Measurements from ENCODE around the gene CCDC8. TPM values are rescaled to one million over a fixed set of nuclear protein-coding genes. Genes with fewer than 3 reads are reported as not detected.
A peak's percentile ranks its signal among the peaks of the same experiment; 100 is the strongest.

The CCDC8 gene
- total and polyA plus RNA-seq, 10 donors = 0.46 to 4.4 (median 2.5) TPM

- H3K36me3 ChIP-seq = peaks cover 2 to 100% (median 92%) of the 10 kb centered on the region in 6 donors
- H3K27me3 ChIP-seq (replicated peaks in 1 of 7) = no peaks in the 10 kb centered on the region
- H3K4me3 ChIP-seq = no peak overlapping the region
- TF ChIP-seq, protein P1, sequence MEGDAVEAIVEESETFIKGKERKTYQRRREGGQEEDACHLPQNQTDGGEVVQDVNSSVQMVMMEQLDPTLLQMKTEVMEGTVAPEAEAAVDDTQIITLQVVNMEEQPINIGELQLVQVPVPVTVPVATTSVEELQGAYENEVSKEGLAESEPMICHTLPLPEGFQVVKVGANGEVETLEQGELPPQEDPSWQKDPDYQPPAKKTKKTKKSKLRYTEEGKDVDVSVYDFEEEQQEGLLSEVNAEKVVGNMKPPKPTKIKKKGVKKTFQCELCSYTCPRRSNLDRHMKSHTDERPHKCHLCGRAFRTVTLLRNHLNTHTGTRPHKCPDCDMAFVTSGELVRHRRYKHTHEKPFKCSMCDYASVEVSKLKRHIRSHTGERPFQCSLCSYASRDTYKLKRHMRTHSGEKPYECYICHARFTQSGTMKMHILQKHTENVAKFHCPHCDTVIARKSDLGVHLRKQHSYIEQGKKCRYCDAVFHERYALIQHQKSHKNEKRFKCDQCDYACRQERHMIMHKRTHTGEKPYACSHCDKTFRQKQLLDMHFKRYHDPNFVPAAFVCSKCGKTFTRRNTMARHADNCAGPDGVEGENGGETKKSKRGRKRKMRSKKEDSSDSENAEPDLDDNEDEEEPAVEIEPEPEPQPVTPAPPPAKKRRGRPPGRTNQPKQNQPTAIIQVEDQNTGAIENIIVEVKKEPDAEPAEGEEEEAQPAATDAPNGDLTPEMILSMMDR (IDR thresholded peaks at IDR 0.05 in 8 of 11, conservative IDR thresholded peaks at IDR 0.05 in 3 of 11) = no peak
- TF ChIP-seq POLR2AphosphoS5 (IDR thresholded peaks at IDR 0.05) = peak in 1 of 3 donors; percentile 38
- WGBS, 5 donors = 83 to 92% (median 88%) methylated on average over 6 to 7 of the region's 7 CpGs
- no peak overlapping the region for H3K27ac ChIP-seq
- H3K4me1 ChIP-seq = peaks cover 0 to 31% (median 4%) of the 10 kb centered on the region in 6 donors
- no peaks in the 10 kb centered on the region for H3K9me3 ChIP-seq
- peak; percentile 47 for DNase-seq
- intact Hi-C loops (cut with DNase I; ENCODE audit: low total_unique reads) = no loop called here
These were observed 29.5 kb downstream of the CCDC8 start for GRCh38 chr19:46383846-46384245.

DNA sequence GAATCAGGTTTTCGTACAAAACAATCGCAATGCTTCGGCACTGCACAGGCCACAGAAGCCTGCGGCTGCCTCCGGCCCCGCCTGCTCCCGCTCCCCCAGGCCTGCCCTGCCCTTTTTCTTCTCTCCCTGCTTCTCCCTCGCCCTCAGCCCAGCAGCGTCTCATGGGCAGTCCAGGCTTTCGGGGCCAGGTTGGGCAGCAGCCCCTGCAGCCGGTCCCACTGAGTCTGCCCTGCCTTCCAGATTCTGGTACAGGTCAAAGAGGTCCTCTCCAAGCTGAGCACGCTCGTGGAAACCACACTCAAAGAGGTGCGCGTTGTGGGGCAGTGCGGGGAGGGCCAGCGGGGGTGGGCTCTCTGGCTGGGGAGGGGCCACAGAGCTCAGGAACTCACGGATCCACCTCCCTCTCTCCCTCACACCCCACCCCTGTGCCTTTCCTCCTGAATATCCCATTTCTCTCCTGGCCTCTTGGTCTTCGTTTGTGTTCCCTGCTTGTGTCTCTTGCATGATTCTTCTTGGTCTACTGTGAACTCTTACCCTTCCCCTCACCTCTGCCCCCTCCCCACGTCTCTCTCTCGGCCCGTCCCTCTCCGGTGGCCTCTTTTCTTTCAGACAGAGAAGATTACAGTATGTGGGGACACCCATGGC, 30.1 kb downstream of the CCDC8 start:
- H3K27ac ChIP-seq = no peak overlapping the region
- no peak overlapping the region for H3K4me3 ChIP-seq
- intact Hi-C loops (cut with DNase I; ENCODE audit: low total_unique reads) = no loop called here
- WGBS, 5 donors = 84 to 90% (median 86%) methylated on average over 22 of the region's 23 CpGs
- peak in 1 of 3 donors; percentile 48 for TF ChIP-seq POLR2AphosphoS5 (IDR thresholded peaks at IDR 0.05)
- TF ChIP-seq POLR2A (IDR thresholded peaks at IDR 0.05) = no peak
- no peaks in the 10 kb centered on the region for H3K9me3 ChIP-seq
- no peaks in the 10 kb centered on the region for H3K27me3 ChIP-seq (replicated peaks in 1 of 7)
- DNase-seq = peak; percentile 53
- H3K36me3 ChIP-seq = peaks cover 2 to 100% (median 89%) of the 10 kb centered on the region in 6 donors
- peaks cover 0 to 35% (median 4%) of the 10 kb centered on the region in 6 donors for H3K4me1 ChIP-seq

DNA sequence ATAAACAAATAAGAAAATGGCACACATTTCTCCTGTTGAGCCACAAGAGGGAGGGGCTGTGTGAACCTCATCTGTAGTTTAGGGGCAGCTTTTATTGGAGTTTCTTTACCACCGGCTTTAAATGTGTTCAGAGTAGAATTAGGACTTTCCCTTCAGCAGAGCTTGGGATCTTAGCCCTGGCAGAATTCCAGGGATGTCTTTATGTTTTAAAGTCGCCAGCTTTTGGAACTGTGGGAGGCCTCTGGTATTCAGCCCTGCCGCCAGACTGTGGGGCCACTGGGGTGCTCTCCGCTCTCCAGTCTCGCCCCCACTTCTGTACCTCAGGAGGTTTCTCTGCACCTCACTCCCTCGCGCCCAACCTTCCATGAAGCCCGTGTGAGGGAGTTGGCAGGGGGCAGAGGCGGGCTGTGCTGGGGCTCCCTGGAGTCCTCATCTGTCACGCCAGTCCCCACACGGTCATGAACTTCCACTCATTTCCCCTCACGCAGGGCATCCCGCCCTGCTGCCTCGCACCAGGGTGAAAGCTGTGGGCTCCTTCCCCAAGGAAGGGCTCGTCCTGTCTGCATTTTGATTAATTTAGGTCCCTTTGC, 31.5 kb downstream of the CCDC8 start:
- TF ChIP-seq POLR2AphosphoS5 (IDR thresholded peaks at IDR 0.05) (peak in 1 of 3 donors; percentile 25), POLR2A (IDR thresholded peaks at IDR 0.05) (no peak)
- TF ChIP-seq, protein P1 (IDR thresholded peaks at IDR 0.05 in 8 of 11, conservative IDR thresholded peaks at IDR 0.05 in 3 of 11) = no peak
- H3K9me3 ChIP-seq = no peaks in the 10 kb centered on the region
- H3K4me1 ChIP-seq = peaks cover 0 to 44% (median 4%) of the 10 kb centered on the region in 6 donors
- H3K27me3 ChIP-seq (replicated peaks in 1 of 7) = no peaks in the 10 kb centered on the region
- no peak overlapping the region for H3K4me3 ChIP-seq
- no peak overlapping the region for H3K27ac ChIP-seq
- WGBS, 5 donors = 86 to 87% (median 86%) methylated on average over 15 of the region's 15 CpGs
- intact Hi-C loops (cut with DNase I; ENCODE audit: low total_unique reads) = no loop called here
- peaks cover 2 to 100% (median 89%) of the 10 kb centered on the region in 6 donors for H3K36me3 ChIP-seq
- DNase-seq = no peak

DNA sequence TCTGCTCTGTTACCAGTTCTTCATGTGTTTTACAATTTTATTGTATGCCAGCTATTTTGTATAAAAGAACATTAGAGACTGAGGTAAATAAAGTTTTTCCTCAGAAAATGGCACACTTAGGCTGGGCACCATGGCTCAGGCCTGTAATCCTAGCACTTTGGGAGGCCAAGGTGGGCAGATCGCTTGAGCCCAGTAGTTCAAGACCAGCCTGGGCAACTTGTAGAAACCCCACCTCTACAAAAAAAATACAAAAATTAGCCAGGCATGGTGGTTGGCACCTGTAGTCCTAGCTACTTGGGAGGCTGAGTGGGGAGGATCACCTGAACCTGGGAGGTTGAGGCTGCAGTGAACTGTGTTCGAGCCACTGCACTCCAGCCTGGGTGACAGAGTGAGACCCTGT, 32.0 kb downstream of the CCDC8 start:
- no peak overlapping the region for H3K4me3 ChIP-seq
- WGBS, 5 donors = 87 to 98% (median 95%) methylated on average over 2 of the region's 2 CpGs
- peaks cover 0 to 44% (median 4%) of the 10 kb centered on the region in 6 donors for H3K4me1 ChIP-seq
- TF ChIP-seq POLR2AphosphoS5 (IDR thresholded peaks at IDR 0.05) (no peak), POLR2A (IDR thresholded peaks at IDR 0.05) (no peak)
- TF ChIP-seq, protein P1 (IDR thresholded peaks at IDR 0.05 in 8 of 11, conservative IDR thresholded peaks at IDR 0.05 in 3 of 11) = no peak
- H3K9me3 ChIP-seq = no peaks in the 10 kb centered on the region
- no peaks in the 10 kb centered on the region for H3K27me3 ChIP-seq (replicated peaks in 1 of 7)
- DNase-seq = no peak
- intact Hi-C loops (cut with DNase I; ENCODE audit: low total_unique reads) = no loop called here
- no peak overlapping the region for H3K27ac ChIP-seq
- peaks cover 2 to 100% (median 89%) of the 10 kb centered on the region in 6 donors for H3K36me3 ChIP-seq
